ENCODE data around the gene PPM1M.
A peak's percentile ranks its signal among the peaks of the same experiment; 100 is the strongest.

The PPM1M gene

GRCh38 chr3:52200981-52201679 lies 44.4 kb upstream of the PPM1M start:
- Histone ChIP-seq H3K4me1 (peaks cover 44 to 87% (median 81%) of the 10 kb centered on the region in 10 experiments), H3K9ac (peak overlapping the region in 8 of 11 experiments; percentile 8 to 93 (median 62); a peak in 10 of 22 replicates), H3K27ac (peak overlapping the region in 10 of 11 experiments; percentile 49 to 94 (median 74); a peak in 21 of 22 replicates), H3K36me3 (peaks cover 50 to 72% (median 71%) of the 10 kb centered on the region in 11 experiments), H3K9me3 (replicated peaks in 1 of 11) (no peaks in the 10 kb centered on the region), H4K20me1 (peaks cover 0 to 70% (median 14%) of the 10 kb centered on the region in 11 experiments; a peak in 12 of 22 replicates), H3K27me3 (no peaks in the 10 kb centered on the region), H3K4me3 (peak overlapping the region in 5 of 10 experiments; percentile 38 to 93 (median 84); a peak in 7 of 20 replicates), H3K4me2 (peak overlapping the region in 10 of 11 experiments; percentile 35 to 98 (median 92); a peak in 18 of 22 replicates)
- no peak; a peak in 1 of 22 replicates for TF ChIP-seq Cebpa-rat (IDR thresholded peaks at IDR 0.05)

- Histone ChIP-seq H3K9ac (peak overlapping the region; percentile 27 to 93 (median 60); a peak in 18 of 22 replicates), H3K4me2 (peak overlapping the region; percentile 17 to 98 (median 92); a peak in 21 of 22 replicates), H3K9me3 (replicated peaks in 1 of 11) (no peaks in the 10 kb centered on the region), H3K4me1 (peaks cover 38 to 73% (median 67%) of the 10 kb centered on the region in 10 experiments), H4K20me1 (peaks cover 0 to 80% (median 17%) of the 10 kb centered on the region in 11 experiments; a peak in 14 of 22 replicates), H3K27me3 (no peaks in the 10 kb centered on the region), H3K36me3 (peaks cover 62 to 86% (median 84%) of the 10 kb centered on the region in 11 experiments), H3K4me3 (peak overlapping the region in 7 of 10 experiments; percentile 3 to 93 (median 38); a peak in 11 of 20 replicates), H3K27ac (peak overlapping the region; percentile 11 to 94 (median 73); a peak in 21 of 22 replicates)
- peak in 9 of 11 experiments; percentile 8 to 85 (median 71); a peak in 14 of 22 replicates for TF ChIP-seq Cebpa-rat (IDR thresholded peaks at IDR 0.05)
Measured at GRCh38 chr3:52202384-52203077, 43.0 kb upstream of the PPM1M start.

- Histone ChIP-seq H4K20me1 (peaks cover 0 to 92% (median 23%) of the 10 kb centered on the region in 11 experiments; a peak in 14 of 22 replicates), H3K36me3 (peaks cover 74 to 98% (median 96%) of the 10 kb centered on the region in 11 experiments)
Measured at GRCh38 chr3:52203701-52204100, 41.9 kb upstream of the PPM1M start.

GRCh38 chr3:52204337-52205073 lies 41.1 kb upstream of the PPM1M start:
- Histone ChIP-seq H3K9me3 (replicated peaks in 1 of 11) (no peaks in the 10 kb centered on the region), H3K4me2 (peak overlapping the region in 9 of 11 experiments; percentile 61 to 98 (median 93); a peak in 15 of 22 replicates), H3K36me3 (peaks cover 77 to 100% (median 98%) of the 10 kb centered on the region in 11 experiments), H4K20me1 (peaks cover 0 to 91% (median 16%) of the 10 kb centered on the region in 11 experiments; a peak in 13 of 22 replicates), H3K27ac (peak overlapping the region in 7 of 11 experiments; percentile 49 to 94 (median 73); a peak in 10 of 22 replicates), H3K4me3 (no peak overlapping the region), H3K27me3 (no peaks in the 10 kb centered on the region), H3K4me1 (peaks cover 24 to 76% (median 56%) of the 10 kb centered on the region in 10 experiments), H3K9ac (peak overlapping the region in 2 of 11 experiments; percentile 35 to 45; a peak in 4 of 22 replicates)
- TF ChIP-seq Cebpa-rat (IDR thresholded peaks at IDR 0.05), result no peak

More at GRCh38 chr3:52203701-52204100, 41.9 kb upstream of the PPM1M start:
- H3K9ac ChIP-seq, result peak overlapping the region in 7 of 11 experiments; percentile 27 to 93 (median 45); a peak in 5 of 22 replicates
- no peaks in the 10 kb centered on the region for H3K9me3 ChIP-seq (replicated peaks in 1 of 11)
- H3K4me3 ChIP-seq, result peak overlapping the region in 2 of 10 experiments; percentile 3 to 93; a peak in 1 of 20 replicates
- no peak for TF ChIP-seq Cebpa-rat (IDR thresholded peaks at IDR 0.05)
- H3K27ac ChIP-seq, result peak overlapping the region in 10 of 11 experiments; percentile 49 to 94 (median 74); a peak in 17 of 22 replicates
- peaks cover 32 to 76% (median 64%) of the 10 kb centered on the region in 10 experiments for H3K4me1 ChIP-seq
- H3K4me2 ChIP-seq, result peak overlapping the region in 10 of 11 experiments; percentile 35 to 98 (median 92); a peak in 18 of 22 replicates
- no peaks in the 10 kb centered on the region for H3K27me3 ChIP-seq

GRCh38 chr3:52205727-52206372 lies 39.7 kb upstream of the PPM1M start:
- no peaks in the 10 kb centered on the region for H3K9me3 ChIP-seq (replicated peaks in 1 of 11)
- no peak for TF ChIP-seq Cebpa-rat (IDR thresholded peaks at IDR 0.05)
- 0 out of 22 replicates have a peak overlapping the region, but pooled peaks of 1 of the 11 experiments have one; percentile 49 for H3K27ac ChIP-seq
- peak overlapping the region in 2 of 11 experiments; percentile 7 to 14; a peak in 1 of 22 replicates for H3K9ac ChIP-seq
- peaks cover 85 to 100% (median 98%) of the 10 kb centered on the region in 11 experiments for H3K36me3 ChIP-seq
- H3K4me2 ChIP-seq, result no peak overlapping the region
- H3K4me3 ChIP-seq, result no peak overlapping the region
- H4K20me1 ChIP-seq, result peaks cover 0 to 96% (median 22%) of the 10 kb centered on the region in 11 experiments; a peak in 14 of 22 replicates
- peaks cover 15 to 76% (median 56%) of the 10 kb centered on the region in 10 experiments for H3K4me1 ChIP-seq
- H3K27me3 ChIP-seq, result no peaks in the 10 kb centered on the region

- no peak overlapping the region for H3K27ac ChIP-seq
- peaks cover 98 to 100% (median 100%) of the 10 kb centered on the region in 11 experiments for H3K36me3 ChIP-seq
- H3K9ac ChIP-seq, result peak overlapping the region in 1 of 11 experiments; percentile 27; a peak in 1 of 22 replicates
Measured at GRCh38 chr3:52208556-52208955, 37.0 kb upstream of the PPM1M start.

GRCh38 chr3:52210037-52210436 lies 35.5 kb upstream of the PPM1M start:
- Histone ChIP-seq H3K4me2 (peak overlapping the region in 4 of 11 experiments; percentile 12 to 49 (median 30); a peak in 7 of 22 replicates), H3K27me3 (no peaks in the 10 kb centered on the region), H3K9ac (no peak overlapping the region), H3K9me3 (replicated peaks in 1 of 11) (no peaks in the 10 kb centered on the region), H3K4me3 (no peak overlapping the region), H3K36me3 (peaks cover 98 to 100% (median 100%) of the 10 kb centered on the region in 11 experiments), H3K27ac (peak overlapping the region in 2 of 11 experiments; percentile 5 to 32; a peak in 4 of 22 replicates), H4K20me1 (peaks cover 0 to 96% (median 29%) of the 10 kb centered on the region in 11 experiments; a peak in 13 of 22 replicates), H3K4me1 (peaks cover 0 to 40% (median 14%) of the 10 kb centered on the region in 10 experiments; a peak in 13 of 20 replicates)
- no peak for TF ChIP-seq Cebpa-rat (IDR thresholded peaks at IDR 0.05)

More at GRCh38 chr3:52208556-52208955, 37.0 kb upstream of the PPM1M start:
- H3K4me3 ChIP-seq, result no peak overlapping the region
- H3K9me3 ChIP-seq (replicated peaks in 1 of 11), result no peaks in the 10 kb centered on the region
- no peaks in the 10 kb centered on the region for H3K27me3 ChIP-seq
- peaks cover 0 to 49% (median 29%) of the 10 kb centered on the region in 10 experiments; a peak in 16 of 20 replicates for H3K4me1 ChIP-seq
- TF ChIP-seq Cebpa-rat (IDR thresholded peaks at IDR 0.05), result no peak
- H3K4me2 ChIP-seq, result no peak overlapping the region
- peaks cover 0 to 96% (median 23%) of the 10 kb centered on the region in 11 experiments; a peak in 13 of 22 replicates for H4K20me1 ChIP-seq

Measured in BLaER1 treated with 17β-estradiol and CSF1 and Interleukin-3, amounts not matched to agents 10 nM and 100 nM (cell line).